SU-DHL-6 (cell line): ENCODE data around the gene PLP2.

Source experiments
- H2AFZ ChIP-seq: fragments of 200-600 bp; sonication (generic); 2 replicates; pipeline ENCODE4 v1.6.1; 2014; ENCODE audit warnings: low read depth, mild to moderate bottlenecking, moderate library complexity, mixed read lengths, antibody characterized with exemption, low read length; ENCODE audit not compliant: severe bottlenecking
- H3F3A ChIP-seq: fragments of 200-600 bp; shearing (Covaris generic); 2 replicates; pipeline ENCODE4 v1.6.0; 2016; ENCODE audit warnings: antibody characterized with exemption, mild to moderate bottlenecking; ENCODE audit not compliant: insufficient read depth
- H3K27ac ChIP-seq: fragments of 200-600 bp; sonication (generic); 2 replicates; pipeline ENCODE4 v1.5.1; 2016; ENCODE audit warnings: low read depth, mild to moderate bottlenecking, low read length, moderate library complexity, mixed read lengths
- H3K27me3 ChIP-seq: fragments of 200-600 bp; sonication (generic), shearing (Covaris generic); 2 replicates; pipeline ENCODE4 v1.6.0; 2014; ENCODE audit warnings: mild to moderate bottlenecking, low read length
- H3K36me3 ChIP-seq: fragments of 200-600 bp; sonication (generic); 2 replicates; pipeline ENCODE4 v1.6.1; 2014; ENCODE audit warnings: mild to moderate bottlenecking, low read length, mixed read lengths
- H3K4me2 ChIP-seq: fragments of 300-600, 200-600 bp; shearing (Covaris generic), sonication (generic); 2 replicates; pipeline ENCODE4 v1.6.0; 2014; ENCODE audit warnings: low read length, low read depth, mild to moderate bottlenecking; ENCODE audit not compliant: poor library complexity, severe bottlenecking
- H3K4me3 ChIP-seq: fragments of 200-600 bp; sonication (generic); 2 replicates; pipeline ENCODE4 v1.5.1; 2014; ENCODE audit warnings: antibody characterized with exemption, low read length, mild to moderate bottlenecking, mixed read lengths; ENCODE audit not compliant: insufficient read depth, poor library complexity, severe bottlenecking
- H3K79me2 ChIP-seq: fragments of 200-600 bp; sonication (generic); 2 replicates; pipeline ENCODE4 v1.6.1; 2014; ENCODE audit warnings: mild to moderate bottlenecking, low read length, moderate library complexity; ENCODE audit not compliant: insufficient read depth
- H3K9ac ChIP-seq: fragments of 200-600 bp; sonication (generic); 2 replicates; pipeline ENCODE4 v1.7.0; 2014; ENCODE audit warnings: mild to moderate bottlenecking, low read length
- H3K9me2 ChIP-seq: fragments of 200-600 bp; sonication (generic); replicated peaks from 2 replicates; pipeline ENCODE4 v1.6.1; 2014; ENCODE audit warnings: low read length; ENCODE audit not compliant: insufficient read depth
- H3K9me3 ChIP-seq: fragments of 200-600 bp; sonication (generic); 2 replicates; pipeline ENCODE4 v1.6.1; 2014; ENCODE audit warnings: low read length, mixed read lengths; ENCODE audit not compliant: insufficient read depth
- H4K20me1 ChIP-seq: fragments of 200-600 bp; sonication (generic); 2 replicates; pipeline ENCODE4 v1.6.1; 2014; ENCODE audit warnings: low read depth, mild to moderate bottlenecking, antibody characterized with exemption, low read length, moderate library complexity, mixed read lengths
- CTCF ChIP-seq: fragments of 200-600 bp; sonication (generic); IDR thresholded peaks from one replicate; pipeline ENCODE4 v1.5.1; 2017; ENCODE audit warnings: antibody characterized with exemption, mild to moderate bottlenecking, low read length, moderate library complexity; ENCODE audit not compliant: insufficient read depth, poor library complexity, severe bottlenecking
- EZH2phosphoT487 ChIP-seq: fragments of 200-600 bp; sonication (generic), shearing (Covaris generic); conservative IDR thresholded peaks from 2 replicates; pipeline ENCODE4 v1.6.1; 2018; ENCODE audit warnings: mild to moderate bottlenecking, antibody characterized with exemption, low read length, moderate library complexity, mixed read lengths

PLP2 gene

GRCh38 chrX:49204017-49204416 lies 32.3 kb downstream of the PLP2 start:
- Histone ChIP-seq H2AFZ (no peak overlapping the region), H3K36me3 (no peaks in the 10 kb centered on the region), H3K79me2 (no peaks in the 10 kb centered on the region), H3K9me3 (no peaks in the 10 kb centered on the region), H3K9me2 (no peaks in the 10 kb centered on the region), H3K27ac (no peak overlapping the region), H3K9ac (no peak overlapping the region), H4K20me1 (no peaks in the 10 kb centered on the region), H3F3A (no peaks in the 10 kb centered on the region), H3K4me2 (no peak overlapping the region), H3K27me3 (no peaks in the 10 kb centered on the region), H3K4me3 (no peak overlapping the region)
- TF ChIP-seq EZH2phosphoT487 (no peak), CTCF (no peak)

- Histone ChIP-seq H3K9me2 (no peaks in the 10 kb centered on the region), H3K27me3 (no peaks in the 10 kb centered on the region), H3K9ac (no peak overlapping the region), H3K4me3 (no peak overlapping the region), H3K9me3 (no peaks in the 10 kb centered on the region), H3K4me2 (no peak overlapping the region), H3K36me3 (no peaks in the 10 kb centered on the region), H3K79me2 (no peaks in the 10 kb centered on the region), H2AFZ (no peak overlapping the region), H3F3A (no peaks in the 10 kb centered on the region), H4K20me1 (no peaks in the 10 kb centered on the region), H3K27ac (no peak overlapping the region)
- TF ChIP-seq CTCF (no peak), EZH2phosphoT487 (no peak)
These were observed 33.0 kb downstream of the PLP2 start for GRCh38 chrX:49204709-49205108.

- no peak overlapping the region for H2AFZ ChIP-seq
- H3K4me2 ChIP-seq: no peak overlapping the region
- no peaks in the 10 kb centered on the region for H4K20me1 ChIP-seq
- H3K9ac ChIP-seq: no peak overlapping the region
- H3K9me3 ChIP-seq: no peaks in the 10 kb centered on the region
- no peaks in the 10 kb centered on the region for H3K36me3 ChIP-seq
- no peaks in the 10 kb centered on the region for H3F3A ChIP-seq
- no peak overlapping the region for H3K27ac ChIP-seq
- H3K9me2 ChIP-seq: no peaks in the 10 kb centered on the region
- H3K4me3 ChIP-seq: no peak overlapping the region
- H3K27me3 ChIP-seq: no peaks in the 10 kb centered on the region
- TF ChIP-seq EZH2phosphoT487 (no peak), CTCF (no peak)
- H3K79me2 ChIP-seq: no peaks in the 10 kb centered on the region
These were observed 33.7 kb downstream of the PLP2 start for GRCh38 chrX:49205443-49205842.

GRCh38 chrX:49206543-49206942 lies 34.8 kb downstream of the PLP2 start:
- no peaks in the 10 kb centered on the region for H3F3A ChIP-seq
- no peak overlapping the region for H3K4me2 ChIP-seq
- H4K20me1 ChIP-seq: no peaks in the 10 kb centered on the region
- H3K27me3 ChIP-seq: no peaks in the 10 kb centered on the region
- H2AFZ ChIP-seq: no peak overlapping the region
- no peaks in the 10 kb centered on the region for H3K36me3 ChIP-seq
- H3K4me3 ChIP-seq: no peak overlapping the region
- TF ChIP-seq CTCF (no peak), EZH2phosphoT487 (no peak)
- H3K79me2 ChIP-seq: no peaks in the 10 kb centered on the region
- no peak overlapping the region for H3K27ac ChIP-seq
- H3K9me3 ChIP-seq: no peaks in the 10 kb centered on the region
- H3K9ac ChIP-seq: no peak overlapping the region
- no peaks in the 10 kb centered on the region for H3K9me2 ChIP-seq
